ENCODE measurements around the gene SLC13A3. TPM values are rescaled to one million over a fixed set of nuclear protein-coding genes. Genes with fewer than 3 reads are reported as not detected.

The SLC13A3 gene
- total RNA-seq, 4 donors from 2014 or later, result 0.20 to 2.8 (median 1.1) TPM

GRCh38 chr20:46545077-46545826, 106.0 kb downstream of the SLC13A3 start:
- Histone ChIP-seq H3K4me1 (no peaks in the 10 kb centered on the region), H3K36me3 (no peaks in the 10 kb centered on the region), H3K27me3 (peaks cover 0 to 7% (median 0%) of the 10 kb centered on the region in 3 donors), H3K9me3 (no peaks in the 10 kb centered on the region), H3K4me3 (no peak overlapping the region), H3K27ac (no peak overlapping the region)
- no peak for TF ChIP-seq POLR2A (IDR thresholded peaks at IDR 0.05)
- TF ChIP-seq, protein P1, sequence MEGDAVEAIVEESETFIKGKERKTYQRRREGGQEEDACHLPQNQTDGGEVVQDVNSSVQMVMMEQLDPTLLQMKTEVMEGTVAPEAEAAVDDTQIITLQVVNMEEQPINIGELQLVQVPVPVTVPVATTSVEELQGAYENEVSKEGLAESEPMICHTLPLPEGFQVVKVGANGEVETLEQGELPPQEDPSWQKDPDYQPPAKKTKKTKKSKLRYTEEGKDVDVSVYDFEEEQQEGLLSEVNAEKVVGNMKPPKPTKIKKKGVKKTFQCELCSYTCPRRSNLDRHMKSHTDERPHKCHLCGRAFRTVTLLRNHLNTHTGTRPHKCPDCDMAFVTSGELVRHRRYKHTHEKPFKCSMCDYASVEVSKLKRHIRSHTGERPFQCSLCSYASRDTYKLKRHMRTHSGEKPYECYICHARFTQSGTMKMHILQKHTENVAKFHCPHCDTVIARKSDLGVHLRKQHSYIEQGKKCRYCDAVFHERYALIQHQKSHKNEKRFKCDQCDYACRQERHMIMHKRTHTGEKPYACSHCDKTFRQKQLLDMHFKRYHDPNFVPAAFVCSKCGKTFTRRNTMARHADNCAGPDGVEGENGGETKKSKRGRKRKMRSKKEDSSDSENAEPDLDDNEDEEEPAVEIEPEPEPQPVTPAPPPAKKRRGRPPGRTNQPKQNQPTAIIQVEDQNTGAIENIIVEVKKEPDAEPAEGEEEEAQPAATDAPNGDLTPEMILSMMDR (IDR thresholded peaks at IDR 0.05 in 4 of 5, conservative IDR thresholded peaks at IDR 0.05 in 1 of 5), result no peak
- in situ Hi-C loops (cut with MboI; ENCODE audit: low sequenced_read_pairs in 4 of 4) (loop anchor here in 1 of 4 donors (25.0 kb wide), 1 partner anchor 108 kb away; no protein-coding TSS in a partner anchor), intact Hi-C loops (cut with DNase I; ENCODE audit: low total_unique reads) (no loop called here)
- ATAC-seq (no peak), DNase-seq (no peak)

DNA sequence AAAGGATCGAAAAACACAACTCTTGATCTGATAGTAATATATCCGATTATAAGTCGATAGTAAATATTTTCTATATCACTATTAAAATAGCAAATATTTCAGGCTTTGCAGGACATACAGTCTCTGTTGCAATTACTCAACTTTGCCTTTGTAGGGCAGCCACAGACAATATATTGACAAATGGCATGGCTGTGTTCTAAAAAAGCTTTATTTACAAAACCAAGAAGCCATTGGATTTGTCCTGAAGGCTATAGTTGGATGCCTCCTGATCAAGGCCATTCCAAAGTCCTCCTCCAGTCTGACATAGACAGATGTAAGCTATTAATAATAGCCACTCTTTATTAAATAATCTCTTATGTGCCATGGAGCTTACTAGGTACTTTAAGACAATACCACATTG, 106.7 kb downstream of the SLC13A3 start:
- no peak for ATAC-seq
- no peaks in the 10 kb centered on the region for H3K9me3 ChIP-seq
- intact Hi-C loops (cut with DNase I; ENCODE audit: low total_unique reads) (no loop called here), in situ Hi-C loops (cut with MboI; ENCODE audit: low sequenced_read_pairs in 4 of 4) (loop anchor here in 1 of 4 donors (25.0 kb wide), 1 partner anchor 107 kb away; no protein-coding TSS in a partner anchor)
- no peaks in the 10 kb centered on the region for H3K36me3 ChIP-seq
- H3K4me3 ChIP-seq, result no peak overlapping the region
- TF ChIP-seq, protein P1 (IDR thresholded peaks at IDR 0.05 in 4 of 5, conservative IDR thresholded peaks at IDR 0.05 in 1 of 5), result no peak
- TF ChIP-seq POLR2A (IDR thresholded peaks at IDR 0.05), result no peak
- no peak for DNase-seq
- no peak overlapping the region for H3K27ac ChIP-seq
- H3K4me1 ChIP-seq, result no peaks in the 10 kb centered on the region
- peaks cover 0 to 7% (median 3%) of the 10 kb centered on the region in 3 donors for H3K27me3 ChIP-seq

DNA sequence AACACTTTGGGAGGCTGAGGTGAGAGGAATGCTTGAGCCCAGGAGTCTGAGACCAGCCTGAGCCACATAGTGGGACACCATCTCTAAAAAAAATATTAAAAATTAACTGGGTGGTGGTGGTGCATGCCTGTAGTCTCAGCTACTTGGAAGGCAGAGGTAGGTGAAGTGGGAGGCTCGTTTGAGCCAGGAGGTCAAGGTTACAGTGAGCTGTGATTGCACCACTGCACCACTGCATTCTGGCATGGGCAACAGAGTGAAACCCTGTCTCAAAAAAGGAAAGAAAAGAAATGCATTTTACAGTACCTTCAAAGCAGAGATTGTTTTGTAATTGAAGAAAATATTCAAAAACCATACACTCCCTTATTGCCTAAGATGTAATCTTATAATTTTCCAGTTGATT, 107.3 kb downstream of the SLC13A3 start:
- ATAC-seq, result no peak

DNA sequence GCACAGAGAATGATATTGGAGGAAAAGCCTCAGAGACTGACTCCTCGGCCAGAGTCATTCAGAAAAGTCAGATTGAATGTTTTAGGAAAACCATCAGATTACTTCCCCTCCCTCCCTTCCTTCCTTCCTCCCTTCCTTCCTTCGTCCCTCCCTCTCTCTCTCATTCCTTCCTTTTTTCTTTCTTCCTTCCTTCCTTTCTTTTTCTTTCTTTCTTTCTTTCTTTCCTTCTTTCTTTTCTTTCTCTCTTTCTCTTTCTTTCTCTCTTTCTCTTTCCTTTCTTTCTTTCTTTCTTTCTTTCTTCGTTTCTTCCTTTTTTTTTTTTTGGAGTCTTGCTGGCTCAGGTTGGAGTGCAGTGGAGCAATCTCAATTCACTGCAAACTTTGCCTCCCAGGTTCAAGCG, 108.2 kb downstream of the SLC13A3 start:
- DNase-seq (no peak), ATAC-seq (no peak)
- Histone ChIP-seq H3K36me3 (no peaks in the 10 kb centered on the region), H3K4me3 (no peak overlapping the region), H3K4me1 (no peaks in the 10 kb centered on the region), H3K27ac (no peak overlapping the region), H3K27me3 (peaks cover 0 to 10% (median 7%) of the 10 kb centered on the region in 3 donors), H3K9me3 (no peaks in the 10 kb centered on the region)
- in situ Hi-C loops (cut with MboI; ENCODE audit: low sequenced_read_pairs in 4 of 4) (loop anchor here in 1 of 4 donors (25.0 kb wide), 1 partner anchor 106 kb away; no protein-coding TSS in a partner anchor), intact Hi-C loops (cut with DNase I; ENCODE audit: low total_unique reads) (no loop called here)
- TF ChIP-seq, protein P1 (IDR thresholded peaks at IDR 0.05 in 4 of 5, conservative IDR thresholded peaks at IDR 0.05 in 1 of 5), result no peak
- no peak for TF ChIP-seq POLR2A (IDR thresholded peaks at IDR 0.05)

More for the DNA sequence above, 107.3 kb downstream of the SLC13A3 start:
- intact Hi-C loops (cut with DNase I; ENCODE audit: low total_unique reads), result no loop called here
- peaks cover 0 to 9% (median 7%) of the 10 kb centered on the region in 3 donors for H3K27me3 ChIP-seq
- TF ChIP-seq, protein P1 (IDR thresholded peaks at IDR 0.05 in 4 of 5, conservative IDR thresholded peaks at IDR 0.05 in 1 of 5), result no peak
- TF ChIP-seq POLR2A (IDR thresholded peaks at IDR 0.05), result no peak
- H3K9me3 ChIP-seq, result no peaks in the 10 kb centered on the region
- H3K4me1 ChIP-seq, result no peaks in the 10 kb centered on the region
- in situ Hi-C loops (cut with MboI; ENCODE audit: low sequenced_read_pairs in 4 of 4), result loop anchor here in 1 of 4 donors (25.0 kb wide), 1 partner anchor 107 kb away; no protein-coding TSS in a partner anchor
- H3K36me3 ChIP-seq, result no peaks in the 10 kb centered on the region
- DNase-seq, result no peak
- no peak overlapping the region for H3K4me3 ChIP-seq
- H3K27ac ChIP-seq, result no peak overlapping the region

Data from gastrocnemius medialis (tissue), 4 donors.